ENCODE data around the gene CDKL5. TPM values are rescaled to one million over a fixed set of nuclear protein-coding genes. Genes with fewer than 3 reads are reported as not detected.
"Not testable (repeated sequence)": the region's sequence is repeated elsewhere in the genome, so short reads cannot be mapped to it uniquely, and the experiment has no call there.

Gene CDKL5
- total RNA-seq, 2 experiments from 2014 or later, result 1.2 to 1.5 TPM

- DNase-seq, result peak; percentile 48
- intact Hi-C loops (cut with DNase I, micrococcal nuclease), result loop anchor here (1.0 to 10.0 kb wide), 11 partner anchors 70 to 918 kb away; partner anchors contain the start of genes PHKA2 (in 2 of the 2), PDHA1 (in 1 of the 2), RS1 (in 1 of the 2) and SCML1 (in 1 of the 2)
- CTCF ChIA-PET, result interaction anchor here (0.9 kb wide), 1 partner anchor 251 kb away, joined by 3 read pairs; no protein-coding TSS in a partner anchor
- Mint-ChIP-seq H3K4me3 (peak overlapping the region; percentile 79), H3K27me3 (peaks cover 2% of the 10 kb centered on the region), H3K27ac (peak overlapping the region; percentile 55), H3K9me3 (ENCODE audit: low read depth) (no peaks in the 10 kb centered on the region), H3K36me3 (ENCODE audit: low read depth) (no peaks in the 10 kb centered on the region), H3K4me1 (peaks cover 2% of the 10 kb centered on the region)
- ATAC-seq, result peak; percentile 14
- POLR2A ChIA-PET, result interaction anchor here (1.2 kb wide), 1 partner anchor 464 kb away, joined by 3 read pairs; no protein-coding TSS in a partner anchor
These were observed 768 bp upstream of the CDKL5 start for GRCh38 chrX:18424482-18425198.

DNA sequence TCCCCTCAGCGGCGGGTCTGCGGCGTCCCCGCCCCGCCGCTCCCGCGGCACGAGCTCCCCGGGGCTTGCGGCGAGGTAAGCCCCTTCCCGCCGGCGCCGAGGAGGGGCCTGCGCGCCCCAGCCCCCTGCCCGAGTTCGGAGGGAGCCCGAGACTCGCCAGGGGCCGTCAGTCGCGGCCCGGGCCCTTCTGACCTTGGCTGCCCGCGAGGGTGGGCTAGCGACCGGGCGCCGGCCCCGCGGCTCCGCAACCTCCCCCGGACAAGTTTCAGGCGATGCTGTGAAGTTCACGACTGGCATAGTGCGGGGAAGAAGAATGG lies 554 bp downstream of the CDKL5 start:
- Mint-ChIP-seq H3K9me3 (ENCODE audit: low read depth) (no peaks in the 10 kb centered on the region), H3K36me3 (ENCODE audit: low read depth) (no peaks in the 10 kb centered on the region), H3K27ac (peak overlapping the region; percentile 60), H3K4me3 (peak overlapping the region; percentile 79), H3K27me3 (peaks cover 2% of the 10 kb centered on the region), H3K4me1 (peaks cover 2% of the 10 kb centered on the region)
- ChIA-PET POLR2A (interaction anchor here (1.2 kb wide), 1 partner anchor 463 kb away, joined by 3 read pairs; no protein-coding TSS in a partner anchor), CTCF (interaction anchor here (1.0 kb wide), 1 partner anchor 459 kb away, joined by 3 read pairs; no protein-coding TSS in a partner anchor)
- intact Hi-C loops (cut with DNase I, micrococcal nuclease), result loop anchor here (5.0 to 10.0 kb wide), 4 partner anchors 249 to 689 kb away; partner anchors contain the start of genes PHKA2 (in 1 of the 2), RS1 (in 1 of the 2) and SCML1 (in 1 of the 2)
- ATAC-seq (no peak), DNase-seq (peak; percentile 8)

DNA sequence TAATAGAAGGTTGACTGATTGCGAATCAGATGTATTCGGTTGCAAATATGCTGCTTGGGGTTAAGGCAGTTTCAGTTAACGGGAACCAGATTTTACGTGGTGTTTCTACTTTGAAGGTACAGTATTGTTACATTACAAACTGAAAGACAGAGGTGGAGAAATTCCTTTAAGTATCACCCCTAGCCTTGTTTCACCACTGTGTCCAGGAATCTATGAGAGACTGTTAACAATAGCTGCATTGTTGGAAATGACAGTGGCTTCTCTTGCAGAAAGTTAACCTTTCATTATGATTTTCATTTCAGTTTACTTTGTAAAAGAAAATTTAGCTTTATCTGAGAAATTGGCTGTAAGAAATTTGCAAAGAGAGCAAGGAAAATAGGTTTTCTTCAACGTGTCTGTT lies 2.6 kb downstream of the CDKL5 start:
- POLR2A ChIA-PET, result no interaction called here
- intact Hi-C loops (cut with DNase I, micrococcal nuclease), result loop anchor here (5.0 to 10.0 kb wide), 4 partner anchors 247 to 691 kb away; partner anchors contain the start of genes PHKA2 (in 1 of the 2), RS1 (in 1 of the 2) and SCML1 (in 1 of the 2)

GRCh38 chrX:18433288-18433687 lies 7.9 kb downstream of the CDKL5 start:
- H3K4me3 Mint-ChIP-seq; H3K27ac Mint-ChIP-seq; POLR2A ChIA-PET; H3K27me3 Mint-ChIP-seq; DNase-seq; H3K9me3 Mint-ChIP-seq (ENCODE audit: low read depth); ATAC-seq; CTCF ChIA-PET; intact Hi-C loops (cut with DNase I, micrococcal nuclease); H3K36me3 Mint-ChIP-seq (ENCODE audit: low read depth); H3K4me1 Mint-ChIP-seq: not testable (repeated sequence)

More for the DNA sequence above, 2.6 kb downstream of the CDKL5 start:
- no peak for ATAC-seq
- Mint-ChIP-seq H3K27ac (no peak overlapping the region), H3K27me3 (peaks cover 2% of the 10 kb centered on the region), H3K4me3 (no peak overlapping the region), H3K4me1 (peaks cover 2% of the 10 kb centered on the region), H3K36me3 (ENCODE audit: low read depth) (no peaks in the 10 kb centered on the region), H3K9me3 (ENCODE audit: low read depth) (no peaks in the 10 kb centered on the region)
- DNase-seq, result no peak
- CTCF ChIA-PET, result no interaction called here

- POLR2A ChIA-PET, result no interaction called here
- no peak for DNase-seq
These were observed 9.5 kb downstream of the CDKL5 start for GRCh38 chrX:18434896-18435295.

GRCh38 chrX:18436017-18436416 lies 10.6 kb downstream of the CDKL5 start:
- ChIA-PET POLR2A (no interaction called here), CTCF (no interaction called here)
- Mint-ChIP-seq H3K36me3 (ENCODE audit: low read depth) (no peaks in the 10 kb centered on the region), H3K27me3 (no peaks in the 10 kb centered on the region), H3K9me3 (ENCODE audit: low read depth) (no peaks in the 10 kb centered on the region), H3K27ac (no peak overlapping the region), H3K4me3 (no peak overlapping the region), H3K4me1 (peaks cover 3% of the 10 kb centered on the region)
- intact Hi-C loops (cut with DNase I, micrococcal nuclease), result no loop called here
- ATAC-seq (no peak), DNase-seq (no peak)

More at GRCh38 chrX:18434896-18435295, 9.5 kb downstream of the CDKL5 start:
- intact Hi-C loops (cut with DNase I, micrococcal nuclease), result no loop called here
- no peak for ATAC-seq
- Mint-ChIP-seq H3K4me3 (no peak overlapping the region), H3K36me3 (ENCODE audit: low read depth) (no peaks in the 10 kb centered on the region), H3K9me3 (ENCODE audit: low read depth) (no peaks in the 10 kb centered on the region), H3K27ac (no peak overlapping the region), H3K4me1 (peaks cover 3% of the 10 kb centered on the region), H3K27me3 (no peaks in the 10 kb centered on the region)
- CTCF ChIA-PET, result no interaction called here

- DNase-seq, result no peak
- no peak overlapping the region for H3K4me3 Mint-ChIP-seq
- ChIA-PET POLR2A (no interaction called here), CTCF (no interaction called here)
- H3K27ac Mint-ChIP-seq, result no peak overlapping the region
- no peaks in the 10 kb centered on the region for H3K36me3 Mint-ChIP-seq (ENCODE audit: low read depth)
- no peaks in the 10 kb centered on the region for H3K9me3 Mint-ChIP-seq (ENCODE audit: low read depth)
- intact Hi-C loops (cut with DNase I, micrococcal nuclease), result no loop called here
- H3K27me3 Mint-ChIP-seq, result no peaks in the 10 kb centered on the region
- H3K4me1 Mint-ChIP-seq, result peaks cover 5% of the 10 kb centered on the region
- ATAC-seq, result no peak
These were observed 15.4 kb downstream of the CDKL5 start for GRCh38 chrX:18440835-18441234.

GRCh38 chrX:18441780-18442367 lies 16.5 kb downstream of the CDKL5 start:
- H3K36me3 Mint-ChIP-seq (ENCODE audit: low read depth), result no peaks in the 10 kb centered on the region
- DNase-seq (no peak), ATAC-seq (no peak)
- POLR2A ChIA-PET, result no interaction called here
- no peaks in the 10 kb centered on the region for H3K27me3 Mint-ChIP-seq
- no peak overlapping the region for H3K4me3 Mint-ChIP-seq
- intact Hi-C loops (cut with DNase I, micrococcal nuclease), result no loop called here
- no peak overlapping the region for H3K27ac Mint-ChIP-seq
- CTCF ChIA-PET, result no interaction called here
- no peaks in the 10 kb centered on the region for H3K9me3 Mint-ChIP-seq (ENCODE audit: low read depth)
- peaks cover 2% of the 10 kb centered on the region for H3K4me1 Mint-ChIP-seq

DNA sequence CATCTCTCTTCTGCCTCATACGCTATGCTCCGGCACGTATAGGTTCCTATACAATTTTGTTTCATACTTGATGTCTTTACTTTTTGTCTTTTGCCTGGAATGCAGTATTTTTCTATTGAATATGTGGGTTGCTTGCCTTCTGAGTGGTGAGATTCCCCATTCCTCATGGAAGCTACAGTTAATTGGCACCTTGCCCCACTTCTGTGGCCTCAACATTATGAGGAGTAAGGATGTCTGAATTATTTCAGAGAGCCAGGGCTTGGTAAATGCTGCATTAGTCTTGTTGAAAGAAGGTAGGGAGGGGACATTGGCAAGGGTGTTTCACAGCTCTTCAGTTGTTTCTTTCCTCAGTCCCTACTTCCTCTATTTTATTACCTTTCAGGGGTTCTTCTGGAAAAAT lies 23.0 kb downstream of the CDKL5 start:
- H3K9me3 Mint-ChIP-seq (ENCODE audit: low read depth), result no peaks in the 10 kb centered on the region
- no peak overlapping the region for H3K4me3 Mint-ChIP-seq
- intact Hi-C loops (cut with DNase I, micrococcal nuclease), result no loop called here
- H3K27ac Mint-ChIP-seq, result no peak overlapping the region
- peaks cover 2% of the 10 kb centered on the region for H3K4me1 Mint-ChIP-seq
- no peaks in the 10 kb centered on the region for H3K36me3 Mint-ChIP-seq (ENCODE audit: low read depth)
- ChIA-PET CTCF (no interaction called here), POLR2A (no interaction called here)
- ATAC-seq, result no peak
- no peak for DNase-seq
- H3K27me3 Mint-ChIP-seq, result no peaks in the 10 kb centered on the region

DNA sequence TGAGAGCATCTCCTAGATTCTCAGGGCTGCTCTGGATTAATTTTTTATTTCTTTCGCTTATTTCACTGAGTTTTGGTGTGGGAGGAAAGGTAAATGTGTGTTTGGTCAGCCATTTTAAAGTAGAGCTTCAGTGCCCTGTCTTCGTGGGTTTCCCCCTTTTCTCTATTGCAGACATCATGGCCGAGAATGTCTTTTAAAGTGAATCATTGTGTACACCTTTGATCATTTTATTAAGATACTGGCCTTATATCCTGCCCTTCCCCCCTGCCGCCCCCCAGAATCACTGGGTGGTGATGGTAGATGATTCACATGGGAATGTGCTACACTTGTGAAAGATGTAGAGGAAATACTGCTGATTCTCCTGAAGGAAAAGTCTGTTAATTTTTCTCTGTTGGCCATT lies 23.8 kb downstream of the CDKL5 start:
- CTCF ChIA-PET, result no interaction called here
- Mint-ChIP-seq H3K36me3 (ENCODE audit: low read depth) (no peaks in the 10 kb centered on the region), H3K4me3 (no peak overlapping the region), H3K4me1 (peaks cover 2% of the 10 kb centered on the region), H3K27me3 (no peaks in the 10 kb centered on the region), H3K9me3 (ENCODE audit: low read depth) (no peaks in the 10 kb centered on the region), H3K27ac (no peak overlapping the region)
- no peak for DNase-seq
- POLR2A ChIA-PET, result no interaction called here
- ATAC-seq, result no peak
- intact Hi-C loops (cut with DNase I, micrococcal nuclease), result no loop called here

- POLR2A ChIA-PET, result no interaction called here
- no peak overlapping the region for H3K4me3 Mint-ChIP-seq
- H3K36me3 Mint-ChIP-seq (ENCODE audit: low read depth), result no peaks in the 10 kb centered on the region
- CTCF ChIA-PET, result no interaction called here
- DNase-seq (no peak), ATAC-seq (no peak)
- H3K9me3 Mint-ChIP-seq (ENCODE audit: low read depth), result no peaks in the 10 kb centered on the region
- H3K27ac Mint-ChIP-seq, result no peak overlapping the region
- intact Hi-C loops (cut with DNase I, micrococcal nuclease), result no loop called here
- H3K4me1 Mint-ChIP-seq, result no peaks in the 10 kb centered on the region
- no peaks in the 10 kb centered on the region for H3K27me3 Mint-ChIP-seq
These were observed 30.0 kb downstream of the CDKL5 start for GRCh38 chrX:18455384-18455783.

- DNase-seq (no peak), ATAC-seq (no peak)
- intact Hi-C loops (cut with DNase I, micrococcal nuclease), result no loop called here
- Mint-ChIP-seq H3K27ac (no peak overlapping the region), H3K36me3 (ENCODE audit: low read depth) (no peaks in the 10 kb centered on the region), H3K9me3 (ENCODE audit: low read depth) (no peaks in the 10 kb centered on the region), H3K27me3 (no peaks in the 10 kb centered on the region), H3K4me3 (no peak overlapping the region), H3K4me1 (no peaks in the 10 kb centered on the region)
- ChIA-PET CTCF (no interaction called here), POLR2A (no interaction called here)
These were observed 31.6 kb downstream of the CDKL5 start for GRCh38 chrX:18457000-18457399.

All from activated CD4-positive, alpha-beta T cell treated with anti-CD3 and anti-CD28 coated beads for 36 hours (primary cell).